ENCODE data around the gene C2CD4D.

C2CD4D gene

GRCh38 chr1:151814971-151815545, 24.6 kb downstream of the C2CD4D start:
- no peak for DNase-seq (ENCODE audit: low read depth in 2 of 2)

- no peak for DNase-seq (ENCODE audit: low read depth in 2 of 2)
These were observed 25.2 kb downstream of the C2CD4D start for GRCh38 chr1:151814426-151814825.

GRCh38 chr1:151813271-151813977, 26.2 kb downstream of the C2CD4D start:
- DNase-seq (ENCODE audit: low read depth in 2 of 2): no peak

GRCh38 chr1:151811181-151811580, 28.4 kb downstream of the C2CD4D start:
- DNase-seq (ENCODE audit: low read depth in 2 of 2): no peak

GRCh38 chr1:151809985-151810556, 29.5 kb downstream of the C2CD4D start:
- no peak for DNase-seq (ENCODE audit: low read depth in 2 of 2)

- no peak for DNase-seq (ENCODE audit: low read depth in 2 of 2)
These were observed 30.2 kb downstream of the C2CD4D start for GRCh38 chr1:151809290-151809984.

- DNase-seq (ENCODE audit: low read depth in 2 of 2): no peak
These were observed 31.9 kb downstream of the C2CD4D start for GRCh38 chr1:151807766-151808165.

GRCh38 chr1:151807131-151807530, 32.5 kb downstream of the C2CD4D start:
- no peak for DNase-seq (ENCODE audit: low read depth in 2 of 2)

GRCh38 chr1:151806170-151806569, 33.5 kb downstream of the C2CD4D start:
- DNase-seq (ENCODE audit: low read depth in 2 of 2): no peak

- DNase-seq (ENCODE audit: low read depth in 2 of 2): no peak
These were observed 34.4 kb downstream of the C2CD4D start, which contains the start of gene LINGO4 for GRCh38 chr1:151805066-151805820. Gene LINGO4, minus strand, starts transcription at chr1:151805419. Its CDS starts 2,715 bp downstream, at chr1:151802704.

- DNase-seq (ENCODE audit: low read depth in 2 of 2): no peak
These were observed 35.7 kb downstream of the C2CD4D start for GRCh38 chr1:151803915-151804314.

GRCh38 chr1:151803164-151803563, 36.5 kb downstream of the C2CD4D start:
- DNase-seq (ENCODE audit: low read depth in 2 of 2): no peak

- DNase-seq (ENCODE audit: low read depth in 2 of 2): no peak
These were observed 37.2 kb downstream of the C2CD4D start for GRCh38 chr1:151802372-151802771.

GRCh38 chr1:151801846-151802245, 37.8 kb downstream of the C2CD4D start:
- no peak for DNase-seq (ENCODE audit: low read depth in 2 of 2)

- DNase-seq (ENCODE audit: low read depth in 2 of 2): no peak
These were observed 38.3 kb downstream of the C2CD4D start for GRCh38 chr1:151801310-151801820.

- DNase-seq (ENCODE audit: low read depth in 2 of 2): no peak
These were observed 38.8 kb downstream of the C2CD4D start for GRCh38 chr1:151800830-151801229.

GRCh38 chr1:151799179-151800022, 40.2 kb downstream of the C2CD4D start:
- DNase-seq (ENCODE audit: low read depth in 2 of 2): no peak

- no peak for DNase-seq (ENCODE audit: low read depth in 2 of 2)
These were observed 41.0 kb downstream of the C2CD4D start for GRCh38 chr1:151798571-151798970.

GRCh38 chr1:151790940-151791651, 48.5 kb downstream of the C2CD4D start:
- DNase-seq (ENCODE audit: low read depth in 2 of 2): no peak
